Muscle of leg (tissue), 11 donors: Measurements from ENCODE around the gene RGS9. TPM values are rescaled to one million over a fixed set of nuclear protein-coding genes. Genes with fewer than 3 reads are reported as not detected.
"Not testable (repeated sequence)": the region's sequence is repeated elsewhere in the genome, so short reads cannot be mapped to it uniquely, and the experiment has no call there.

Experiments
- DNase-seq: peaks from one replicate; pipeline ENCODE4 v3.0.0; 2013
- H3K27ac ChIP-seq: one replicate; pipeline ENCODE4 v1.5.1; 2013; ENCODE audit warnings: mild to moderate bottlenecking, low read length, control low read depth
- H3K27me3 ChIP-seq: one replicate; pipeline ENCODE4 v1.6.1; 2013; ENCODE audit warnings: low read length; ENCODE audit not compliant: control insufficient read depth, insufficient read depth
- H3K36me3 ChIP-seq: one replicate; pipeline ENCODE4 v1.6.1; 2013; ENCODE audit warnings: low read length; ENCODE audit not compliant: control insufficient read depth, insufficient read depth
- H3K4me1 ChIP-seq: one replicate; pipeline ENCODE4 v1.6.1; 2013; ENCODE audit warnings: low read length; ENCODE audit not compliant: control insufficient read depth, insufficient read depth
- H3K4me3 ChIP-seq: one replicate; pipeline ENCODE4 v1.5.1; 2013; ENCODE audit warnings: low read length, control low read depth
- H3K9me3 ChIP-seq: replicated peaks from 2 replicates; pipeline ENCODE4 v1.6.1; 2013; ENCODE audit warnings: low read depth, low read length; ENCODE audit not compliant: control insufficient read depth
- WGBS: methylation state at CpG from one replicate; pipeline ENCODE4 v1.1.5; 2013; ENCODE audit warnings: missing lambda C conversion rate; ENCODE audit not compliant: insufficient coverage; 5-methylcytosine and 5-hydroxymethylcytosine counted together
- polyA plus RNA-seq, 8 donors: library from polyadenylated mRNA; unstranded; fragments of 120-200 nt; gene quantifications; one replicate each; pipeline versions ENCODE4 v1.2.1 to v1.2.3, GENCODE V29; 2013; ENCODE audit warnings: inconsistent platforms in 1 of 8, low replicate concordance in 1 of 8; ENCODE audit not compliant: insufficient read length in 8 of 8, insufficient read depth in 1 of 8
- total RNA-seq: library from RNA; stranded (reverse); fragments of 120-200 nt; gene quantifications from one replicate; pipeline ENCODE4 v1.2.4, GENCODE V29; 2013

Gene RGS9
- total and polyA plus RNA-seq, 9 donors, result 2.5 to 4.2 (median 3.4) TPM

DNA sequence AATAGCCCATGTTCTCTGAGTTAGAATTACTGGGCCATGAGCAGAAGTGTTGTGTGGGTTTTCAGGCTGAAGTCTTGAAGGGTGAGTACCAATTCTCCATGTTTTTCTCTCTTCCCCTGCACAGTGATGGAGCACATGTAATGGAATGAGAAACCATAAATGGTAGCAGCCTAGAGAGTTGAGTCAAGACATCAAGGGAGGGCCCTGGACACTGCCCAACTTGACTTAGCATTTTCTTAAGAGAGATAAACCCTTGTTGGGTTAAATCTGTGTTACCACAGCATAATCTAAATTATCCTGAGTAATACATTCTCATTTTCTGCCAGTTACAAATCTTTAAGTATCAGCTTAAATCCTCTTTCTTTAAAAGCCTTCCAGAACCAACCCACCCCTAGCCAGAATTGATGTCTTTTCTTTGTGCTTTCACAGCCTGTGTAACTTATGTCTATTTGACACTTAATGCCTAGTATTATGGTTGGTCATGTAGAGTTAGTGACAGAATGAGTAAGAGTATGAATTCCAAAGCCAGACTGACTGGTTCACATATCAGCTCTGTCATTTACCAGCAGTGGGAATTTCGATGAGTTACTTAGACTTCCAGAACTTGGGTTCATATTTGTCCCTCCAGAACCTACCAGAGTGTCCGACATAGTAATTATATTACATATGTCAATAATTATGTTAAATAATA lies 27.0 kb upstream of the RGS9 start:
- Histone ChIP-seq H3K27ac (no peak overlapping the region), H3K27me3 (no peaks in the 10 kb centered on the region), H3K36me3 (peaks cover 2% of the 10 kb centered on the region), H3K9me3 (peaks cover 2% of the 10 kb centered on the region), H3K4me1 (peaks cover 14% of the 10 kb centered on the region), H3K4me3 (no peak overlapping the region)
- no peak for DNase-seq
- WGBS, result no CpG with 5 or more reads among the region's 2 CpGs

DNA sequence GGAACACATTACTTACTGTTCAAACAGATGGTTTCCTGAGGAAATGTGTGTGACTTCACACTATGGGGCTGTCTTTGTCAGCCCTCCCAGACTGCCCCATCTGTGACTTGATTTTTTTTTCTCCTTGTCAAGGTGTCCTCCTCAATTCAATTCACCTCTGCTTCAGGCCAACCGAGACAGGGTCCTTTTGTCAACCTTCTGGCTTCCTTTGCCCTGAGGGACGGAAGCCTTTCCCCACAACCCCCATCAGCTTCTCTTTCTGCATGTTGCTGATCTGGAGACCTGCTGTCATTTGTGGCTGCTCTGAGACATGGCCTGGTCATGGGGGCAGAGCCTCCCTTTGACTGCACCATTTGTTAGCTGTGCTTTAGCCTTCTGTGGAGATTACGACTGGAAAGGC lies 21.3 kb upstream of the RGS9 start:
- H3K36me3 ChIP-seq, result peaks cover 2% of the 10 kb centered on the region
- H3K4me3 ChIP-seq, result no peak overlapping the region
- DNase-seq, result no peak
- 25% methylated on average over 2 of the region's 3 CpGs for WGBS
- peaks cover 4% of the 10 kb centered on the region for H3K27me3 ChIP-seq
- H3K9me3 ChIP-seq, result no peaks in the 10 kb centered on the region
- no peaks in the 10 kb centered on the region for H3K4me1 ChIP-seq
- H3K27ac ChIP-seq, result no peak overlapping the region

DNA sequence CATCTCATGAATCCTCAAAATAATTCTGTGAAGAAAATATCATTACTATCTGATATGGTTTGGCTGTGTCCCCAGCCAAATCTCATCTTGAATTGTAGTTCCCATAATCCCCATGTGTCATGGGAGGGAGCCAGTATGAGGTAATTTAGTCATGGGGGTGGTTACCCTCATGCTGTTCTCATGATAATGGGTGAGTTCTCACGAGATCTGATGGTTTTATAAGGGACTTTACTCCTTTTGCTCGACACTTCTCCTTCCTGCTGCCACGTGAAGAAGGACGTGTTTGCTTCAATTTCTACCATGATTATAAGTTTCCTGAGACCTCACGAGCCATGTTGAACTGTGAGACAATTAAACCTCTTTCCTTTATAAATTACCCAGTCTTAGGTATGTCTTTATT lies 20.7 kb upstream of the RGS9 start:
- H3K9me3 ChIP-seq, H3K4me1 ChIP-seq, DNase-seq, H3K27me3 ChIP-seq, H3K4me3 ChIP-seq, H3K27ac ChIP-seq, H3K36me3 ChIP-seq: not testable (repeated sequence)
- no CpG with 5 or more reads among the region's 5 CpGs for WGBS

DNA sequence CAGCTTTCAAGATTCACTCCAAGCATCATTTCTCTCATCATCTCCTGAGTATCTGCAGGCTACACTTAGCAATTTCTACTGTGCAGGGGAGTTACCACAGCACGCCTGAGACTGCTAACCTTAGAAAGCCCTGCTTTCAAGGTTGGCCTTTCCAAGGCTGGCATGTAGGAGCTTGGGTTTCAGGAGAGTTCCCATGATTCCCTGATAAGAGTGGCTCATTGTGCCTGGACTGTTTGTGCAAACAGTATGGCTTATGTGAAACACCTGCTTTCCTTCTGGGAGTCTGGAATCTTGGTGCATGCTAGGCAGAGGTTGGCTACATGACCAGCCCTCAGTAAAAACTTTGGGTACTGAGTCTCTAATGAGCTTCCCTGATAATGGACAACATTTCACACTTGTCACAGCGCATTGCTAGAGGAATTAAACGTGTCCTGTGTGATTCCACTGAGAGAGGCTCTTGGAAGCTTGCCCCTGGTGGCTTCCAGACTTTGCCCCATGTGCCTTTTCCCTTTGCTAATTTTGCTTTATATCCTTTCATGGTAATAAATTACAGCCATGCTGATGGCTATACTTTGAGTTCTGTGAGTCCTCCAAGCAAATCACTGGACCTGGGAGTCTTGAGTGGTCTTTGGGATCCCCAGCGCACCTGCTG lies 19.7 kb upstream of the RGS9 start:
- Histone ChIP-seq H3K4me1 (no peaks in the 10 kb centered on the region), H3K36me3 (no peaks in the 10 kb centered on the region), H3K27me3 (peaks cover 4% of the 10 kb centered on the region), H3K27ac (no peak overlapping the region), H3K9me3 (no peaks in the 10 kb centered on the region), H3K4me3 (no peak overlapping the region)
- DNase-seq, result no peak
- 63% methylated on average over 4 of the region's 4 CpGs for WGBS

DNA sequence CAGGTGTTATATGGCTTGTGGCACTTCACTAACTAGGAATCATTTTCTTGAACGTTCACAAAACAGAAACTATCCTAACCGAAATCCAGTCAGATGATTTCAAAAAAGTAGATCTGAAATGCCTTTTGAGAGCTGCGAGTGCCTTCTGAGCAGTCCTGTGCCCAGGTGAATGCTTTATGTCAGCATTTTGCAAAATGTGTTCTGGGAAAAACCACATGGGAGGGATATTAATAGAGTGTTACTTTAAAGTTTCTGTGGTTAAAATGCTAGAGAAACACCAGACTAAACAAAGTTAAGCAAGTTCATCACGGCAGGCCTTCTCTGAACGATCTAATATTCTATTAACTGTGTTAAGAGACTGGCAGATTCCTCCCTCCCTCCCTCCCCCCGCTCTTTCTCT lies 15.8 kb upstream of the RGS9 start:
- Histone ChIP-seq H3K27me3 (no peaks in the 10 kb centered on the region), H3K27ac (no peak overlapping the region), H3K4me3 (no peak overlapping the region), H3K4me1 (peaks cover 6% of the 10 kb centered on the region), H3K36me3 (no peaks in the 10 kb centered on the region), H3K9me3 (no peaks in the 10 kb centered on the region)
- WGBS, result 40% methylated on average over 2 of the region's 6 CpGs
- no peak for DNase-seq

DNA sequence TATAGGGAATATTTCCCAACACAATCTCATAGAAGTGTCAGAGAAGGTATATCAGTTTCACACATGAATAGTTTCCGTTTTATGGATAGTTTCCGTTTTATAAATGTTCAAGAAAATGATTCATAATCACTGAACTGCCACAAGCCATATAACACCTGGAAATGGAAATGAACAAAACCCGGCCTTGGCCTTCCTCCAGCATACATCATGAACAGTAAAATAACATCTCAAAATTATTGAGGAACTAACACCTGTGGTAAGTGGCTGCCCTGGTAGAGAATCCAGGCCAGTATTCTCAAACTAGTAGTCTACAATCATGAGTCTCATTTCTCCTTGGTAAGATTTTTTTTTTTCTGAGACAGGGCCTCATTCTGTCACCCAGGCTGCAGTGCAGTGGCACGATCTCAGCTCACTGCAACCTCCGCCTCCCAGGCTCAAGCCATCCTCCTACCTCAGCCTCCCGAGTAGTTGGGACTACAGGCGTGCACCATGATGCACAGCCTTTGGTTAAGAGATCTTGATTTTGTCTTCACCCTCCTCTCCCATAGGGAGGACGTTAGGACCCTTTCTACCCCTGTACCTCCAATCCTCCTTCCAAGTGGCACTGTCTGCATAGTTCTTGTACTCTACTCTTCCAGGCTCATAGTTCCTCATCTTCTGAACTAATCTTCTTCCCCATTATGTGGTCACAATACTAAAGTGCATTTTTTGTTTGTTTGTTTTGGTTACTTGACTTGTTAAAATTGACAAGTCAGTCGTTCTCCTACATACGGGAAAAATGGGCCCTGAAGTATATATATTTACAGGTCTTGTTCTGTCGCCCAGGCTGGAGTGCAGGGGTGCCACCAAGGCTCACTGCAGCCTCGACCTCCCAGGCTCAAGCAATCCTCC lies 15.0 kb upstream of the RGS9 start:
- H3K9me3 ChIP-seq, result no peaks in the 10 kb centered on the region

DNA sequence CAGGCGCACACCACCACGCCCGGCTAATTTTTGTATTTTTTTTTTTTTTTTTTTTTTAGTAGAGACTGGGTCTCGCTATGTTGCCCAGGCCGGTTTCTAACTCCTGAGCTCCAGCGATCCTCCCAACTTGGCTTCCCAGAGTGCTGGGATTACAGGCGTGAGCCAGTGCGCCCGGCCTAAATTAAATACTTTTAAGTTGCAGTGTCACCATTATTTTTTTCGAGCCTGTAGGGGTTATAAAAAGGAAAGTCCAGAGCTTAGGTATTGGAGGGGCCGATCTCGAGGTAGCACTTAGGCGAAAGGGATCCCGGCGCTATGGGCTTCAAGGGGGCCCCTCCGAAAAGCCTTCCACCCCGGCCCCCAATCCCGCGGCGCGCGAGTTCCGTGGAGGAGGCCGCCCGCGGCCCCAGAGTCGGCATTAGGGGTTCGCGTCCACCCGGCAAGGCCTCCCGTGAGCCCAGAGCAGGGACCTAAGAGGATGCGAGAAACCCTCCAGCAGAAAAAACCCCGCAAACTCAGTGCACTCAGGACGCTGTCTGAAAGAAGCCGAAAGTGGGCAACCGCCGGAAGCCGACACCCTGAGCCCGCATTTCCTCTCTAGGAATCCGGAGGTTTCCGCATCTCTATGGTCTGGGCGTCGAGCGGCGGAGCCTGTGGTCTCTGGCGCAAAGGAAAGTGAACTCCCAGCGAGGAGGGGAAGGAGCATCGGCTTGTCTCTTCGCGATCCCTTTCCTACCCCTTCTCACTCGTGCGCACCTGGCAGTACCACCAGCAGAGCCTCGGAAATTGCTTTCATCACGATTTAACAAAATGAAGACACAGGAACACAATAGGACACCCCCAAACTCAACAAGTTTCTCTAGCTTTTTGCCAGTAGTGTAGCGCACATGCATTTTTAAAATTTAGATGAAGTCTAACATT lies 14.1 kb upstream of the RGS9 start:
- Histone ChIP-seq H3K27me3 (no peaks in the 10 kb centered on the region), H3K4me3 (peak overlapping the region; percentile 77), H3K9me3 (no peaks in the 10 kb centered on the region), H3K27ac (peak overlapping the region; percentile 94), H3K4me1 (peaks cover 6% of the 10 kb centered on the region), H3K36me3 (no peaks in the 10 kb centered on the region)
- peak; percentile 97 for DNase-seq
- 8% methylated on average over 24 of the region's 55 CpGs for WGBS

More for the DNA sequence above, 15.0 kb upstream of the RGS9 start:
- WGBS, result 87% methylated on average over 3 of the region's 12 CpGs
- Histone ChIP-seq H3K4me3 (no peak overlapping the region), H3K36me3 (no peaks in the 10 kb centered on the region), H3K4me1 (peaks cover 6% of the 10 kb centered on the region), H3K27me3 (no peaks in the 10 kb centered on the region), H3K27ac (no peak overlapping the region)
- DNase-seq, result no peak

DNA sequence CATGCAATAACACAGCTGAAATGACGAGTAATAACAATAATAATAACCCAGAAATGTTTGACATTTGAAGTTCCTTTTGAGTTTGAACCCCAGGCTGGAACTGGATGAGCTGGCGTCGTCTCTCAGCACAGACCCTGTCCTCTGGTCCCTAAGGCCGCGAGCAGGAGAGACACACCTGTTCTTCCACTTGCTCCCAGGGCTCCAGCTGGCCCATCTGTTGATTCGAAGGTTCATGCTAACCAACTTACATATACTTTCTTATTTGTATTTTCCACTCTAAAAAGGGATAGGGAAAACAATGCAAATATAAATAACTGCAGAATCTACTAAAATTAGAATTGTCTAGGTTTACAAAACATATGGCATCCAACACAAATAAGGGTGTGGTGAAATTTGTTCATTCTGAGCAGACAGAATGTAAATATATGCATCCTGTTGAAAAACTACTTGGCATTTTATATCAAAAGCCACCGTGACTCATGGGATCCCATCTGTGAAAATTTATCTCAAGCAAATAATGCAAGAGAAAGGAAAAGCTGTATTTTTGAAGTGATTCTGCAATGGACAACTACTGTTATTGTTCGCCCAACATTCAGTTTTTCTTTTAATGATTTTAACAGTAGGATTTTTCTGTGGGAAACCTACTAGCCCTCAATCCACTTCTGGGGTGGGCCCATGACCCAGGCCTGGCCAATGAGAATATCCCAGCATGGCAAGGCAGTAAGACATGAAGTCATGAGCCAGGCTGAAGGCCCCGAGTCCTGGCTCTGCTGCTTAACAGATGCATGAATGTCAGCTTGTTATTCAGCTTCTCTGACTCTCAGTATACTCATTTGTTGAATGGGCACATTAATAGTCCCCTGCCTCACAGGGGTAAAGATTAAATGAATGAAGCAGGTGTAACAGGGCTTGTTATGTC lies 13.2 kb upstream of the RGS9 start:
- no peaks in the 10 kb centered on the region for H3K36me3 ChIP-seq
- H3K9me3 ChIP-seq, result no peaks in the 10 kb centered on the region
- peaks cover under 1% of the 10 kb centered on the region for H3K27me3 ChIP-seq
- H3K27ac ChIP-seq, result peak overlapping the region; percentile 94
- H3K4me1 ChIP-seq, result peaks cover 6% of the 10 kb centered on the region
- peak overlapping the region; percentile 77 for H3K4me3 ChIP-seq
- WGBS, result 83% methylated on average over 1 of the region's 9 CpGs
- DNase-seq, result peak; percentile 33

DNA sequence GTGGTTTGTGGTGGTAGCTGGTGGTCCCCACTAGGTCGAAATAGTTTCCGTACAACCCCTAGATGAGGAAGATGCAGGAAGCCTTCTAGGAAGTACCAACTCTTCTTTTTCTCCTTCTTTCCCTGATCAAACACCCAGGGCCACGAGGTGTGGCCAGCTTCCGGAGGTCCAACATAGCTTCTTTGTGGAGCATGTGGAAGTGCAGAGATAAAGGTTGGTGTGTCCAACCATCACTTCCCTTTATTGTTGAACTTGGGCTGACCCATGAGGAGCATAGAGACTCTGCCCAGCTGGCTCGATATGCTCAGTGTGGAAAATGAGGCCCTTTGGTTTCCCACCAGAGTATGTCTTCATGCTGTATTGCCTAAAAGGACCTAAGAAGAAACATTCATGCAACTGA lies 6.3 kb upstream of the RGS9 start:
- no peak for DNase-seq
- Histone ChIP-seq H3K27me3 (peaks cover 5% of the 10 kb centered on the region), H3K4me1 (no peaks in the 10 kb centered on the region), H3K36me3 (no peaks in the 10 kb centered on the region), H3K9me3 (no peaks in the 10 kb centered on the region), H3K4me3 (no peak overlapping the region), H3K27ac (no peak overlapping the region)
- 20% methylated on average over 1 of the region's 5 CpGs for WGBS
